Measurements from ENCODE around the gene CLCN4. TPM values are rescaled to one million over a fixed set of nuclear protein-coding genes. Genes with fewer than 3 reads are reported as not detected.

CLCN4 gene
- total and polyA plus RNA-seq, 10 of the 15 experiments (the other 5 are each of a cell fraction or from before 2014, with no cell fraction given) = 0.90 to 6.9 (median 2.9) TPM

DNA sequence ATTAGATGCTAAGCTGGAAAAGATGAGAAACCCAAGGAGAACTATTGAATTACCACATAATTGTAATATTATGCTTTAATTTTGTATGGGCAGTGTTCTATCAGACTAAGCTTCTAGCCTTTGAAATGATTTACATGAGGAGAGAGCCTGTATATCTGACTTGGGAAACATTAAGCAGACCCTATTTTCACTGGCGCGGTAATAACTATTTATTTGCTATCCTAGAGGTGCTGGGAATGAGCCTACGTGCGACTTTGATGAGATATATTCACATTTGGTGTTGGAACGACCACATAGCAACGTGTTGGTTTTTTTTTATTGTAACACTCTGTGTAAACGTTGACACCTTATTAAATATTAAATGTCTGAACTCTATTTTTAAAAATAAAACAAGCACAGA is 80.5 kb downstream of the CLCN4 start:
- no TSS peak for BruUV-seq (replicated peaks)
- no peak overlapping the region for H3K4me2 ChIP-seq (ENCODE audit: control insufficient read depth, insufficient read depth)
- H3K9me3 ChIP-seq (replicated peaks; ENCODE audit: control insufficient read depth, insufficient read depth, low read length) = no peaks in the 10 kb centered on the region
- no peak overlapping the region for H3K27ac ChIP-seq (ENCODE audit: control insufficient read depth, insufficient read depth)
- WGBS (ENCODE audit: insufficient coverage, insufficient replicate concordance, low lambda C conversion rate, missing lambda C conversion rate) = 33% methylated on average over 7 of the region's 7 CpGs
- H3K27me3 ChIP-seq (replicated peaks in 1 of 2; ENCODE audit: control insufficient read depth in 2 of 2, insufficient read depth in 2 of 2, low read length in 1 of 2) = no peaks in the 10 kb centered on the region; a peak in 1 of 4 replicates
- intact Hi-C loops (cut with micrococcal nuclease; ENCODE audit: unreplicated experiment) = no loop called here
- ATAC-seq (no peak), FAIRE-seq (no peak), DNase-seq (ENCODE audit: low read depth, low spot score) (no peak)
- TF ChIP-seq SMC3 (IDR thresholded peaks at IDR 0.05; ENCODE audit: borderline replicate concordance, low read length) = no peak
- no peaks in the 10 kb centered on the region for H3K36me3 ChIP-seq (ENCODE audit: control insufficient read depth in 2 of 2, insufficient read depth in 2 of 2, low read length in 1 of 2)
- H2AFZ ChIP-seq (ENCODE audit: control insufficient read depth, low read depth, low read length) = no peak overlapping the region
- CTCF ChIA-PET = interaction anchor here (1.5 kb wide), 1 partner anchor 8 kb away, joined by 3 read pairs; no protein-coding TSS in a partner anchor
- no peak overlapping the region for H3K9ac ChIP-seq (ENCODE audit: control insufficient read depth, insufficient read depth, low read length)
- POLR2A ChIA-PET = no interaction called here
- in situ Hi-C loops (cut with MboI) = no loop called here
- H3K4me1 ChIP-seq (ENCODE audit: control insufficient read depth, insufficient read depth, low read length) = no peaks in the 10 kb centered on the region
- H3K79me2 ChIP-seq (ENCODE audit: control insufficient read depth, insufficient read depth, low read length) = no peaks in the 10 kb centered on the region
- H3K4me3 ChIP-seq = no peak overlapping the region
- SMC1A ChIA-PET (ENCODE audit: uncharacterized antibody, unreplicated experiment) = no interaction called here
- no peaks in the 10 kb centered on the region for H4K20me1 ChIP-seq (ENCODE audit: control insufficient read depth, insufficient read depth)
- RAD21 ChIA-PET (ENCODE audit: unreplicated experiment) = no interaction called here

DNA sequence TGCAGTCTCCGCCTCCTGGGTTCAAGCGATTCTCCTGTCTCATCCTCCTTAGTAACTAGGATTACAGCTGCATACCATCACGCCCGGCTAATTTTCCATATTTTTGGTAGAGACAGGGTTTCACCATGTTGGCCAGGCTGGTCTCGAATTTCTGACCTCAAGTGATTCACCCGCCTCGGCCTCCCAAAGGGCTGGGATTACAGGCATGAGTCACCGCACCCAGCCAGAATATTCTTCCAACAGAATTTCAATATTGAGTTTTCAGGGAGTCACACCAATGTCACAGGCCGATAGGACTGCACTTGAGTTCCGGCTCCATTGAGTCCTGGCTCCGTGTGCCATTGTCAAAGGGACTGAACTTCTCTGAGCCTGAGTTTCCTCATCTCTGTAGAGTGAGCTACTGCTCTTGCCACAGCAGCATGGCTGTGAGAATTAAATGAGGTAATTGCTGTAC is 82.9 kb downstream of the CLCN4 start:
- H3K79me2 ChIP-seq (ENCODE audit: control insufficient read depth, insufficient read depth, low read length) = no peaks in the 10 kb centered on the region
- ATAC-seq = no peak
- no TSS peak for BruUV-seq (replicated peaks)
- no peaks in the 10 kb centered on the region for H3K36me3 ChIP-seq (ENCODE audit: control insufficient read depth in 2 of 2, insufficient read depth in 2 of 2, low read length in 1 of 2)
- 65% methylated on average over 11 of the region's 11 CpGs for WGBS (ENCODE audit: insufficient coverage, insufficient replicate concordance, low lambda C conversion rate, missing lambda C conversion rate)
- no peak overlapping the region for H2AFZ ChIP-seq (ENCODE audit: control insufficient read depth, low read depth, low read length)
- no peak overlapping the region for H3K4me2 ChIP-seq (ENCODE audit: control insufficient read depth, insufficient read depth)
- H3K9me3 ChIP-seq (replicated peaks; ENCODE audit: control insufficient read depth, insufficient read depth, low read length) = no peaks in the 10 kb centered on the region
- FAIRE-seq = no peak
- TF ChIP-seq, protein P1, sequence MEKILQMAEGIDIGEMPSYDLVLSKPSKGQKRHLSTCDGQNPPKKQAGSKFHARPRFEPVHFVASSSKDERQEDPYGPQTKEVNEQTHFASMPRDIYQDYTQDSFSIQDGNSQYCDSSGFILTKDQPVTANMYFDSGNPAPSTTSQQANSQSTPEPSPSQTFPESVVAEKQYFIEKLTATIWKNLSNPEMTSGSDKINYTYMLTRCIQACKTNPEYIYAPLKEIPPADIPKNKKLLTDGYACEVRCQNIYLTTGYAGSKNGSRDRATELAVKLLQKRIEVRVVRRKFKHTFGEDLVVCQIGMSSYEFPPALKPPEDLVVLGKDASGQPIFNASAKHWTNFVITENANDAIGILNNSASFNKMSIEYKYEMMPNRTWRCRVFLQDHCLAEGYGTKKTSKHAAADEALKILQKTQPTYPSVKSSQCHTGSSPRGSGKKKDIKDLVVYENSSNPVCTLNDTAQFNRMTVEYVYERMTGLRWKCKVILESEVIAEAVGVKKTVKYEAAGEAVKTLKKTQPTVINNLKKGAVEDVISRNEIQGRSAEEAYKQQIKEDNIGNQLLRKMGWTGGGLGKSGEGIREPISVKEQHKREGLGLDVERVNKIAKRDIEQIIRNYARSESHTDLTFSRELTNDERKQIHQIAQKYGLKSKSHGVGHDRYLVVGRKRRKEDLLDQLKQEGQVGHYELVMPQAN (conservative IDR thresholded peaks at IDR 0.05) = no peak
- TF ChIP-seq NFYB (IDR thresholded peaks at IDR 0.05; ENCODE audit: insufficient read depth, low read depth, low read length) = no peak
- TF ChIP-seq HCFC1 (IDR thresholded peaks at IDR 0.05; ENCODE audit: low read length) = no peak
- TF ChIP-seq ZNF622 (IDR thresholded peaks at IDR 0.05) = no peak
- no peak for TF ChIP-seq TCF12 (IDR thresholded peaks at IDR 0.05; ENCODE audit: low read depth, low read length)
- no peaks in the 10 kb centered on the region; a peak in 1 of 4 replicates for H3K27me3 ChIP-seq (replicated peaks in 1 of 2; ENCODE audit: control insufficient read depth in 2 of 2, insufficient read depth in 2 of 2, low read length in 1 of 2)
- RAD21 ChIA-PET (ENCODE audit: unreplicated experiment) = interaction anchor here (1.8 kb wide), 1 partner anchor 49 kb away, joined by 4 read pairs; no protein-coding TSS in a partner anchor
- no peak overlapping the region for H3K27ac ChIP-seq (ENCODE audit: control insufficient read depth, insufficient read depth)
- SMC1A ChIA-PET (ENCODE audit: uncharacterized antibody, unreplicated experiment) = interaction anchor here (1.6 to 1.7 kb wide), 2 partner anchors 28 to 49 kb away, joined by 4 to 5 read pairs; no protein-coding TSS in a partner anchor
- CTCF ChIA-PET = interaction anchor here (2.2 kb wide), 1 partner anchor 49 kb away, joined by 10 read pairs; no protein-coding TSS in a partner anchor
- intact Hi-C loops (cut with micrococcal nuclease; ENCODE audit: unreplicated experiment) (no loop called here), in situ Hi-C loops (cut with MboI) (no loop called here)
- no peaks in the 10 kb centered on the region for H4K20me1 ChIP-seq (ENCODE audit: control insufficient read depth, insufficient read depth)
- H3K9ac ChIP-seq (ENCODE audit: control insufficient read depth, insufficient read depth, low read length) = no peak overlapping the region
- no peaks in the 10 kb centered on the region for H3K4me1 ChIP-seq (ENCODE audit: control insufficient read depth, insufficient read depth, low read length)
- DNase-seq (ENCODE audit: low read depth, low spot score) = no peak
- POLR2A ChIA-PET = no interaction called here
- H3K4me3 ChIP-seq = no peak overlapping the region

Measured in GM12878 (cell line).